ENCODE data around the gene ARHGAP26. TPM values are rescaled to one million over a fixed set of nuclear protein-coding genes. Genes with fewer than 3 reads are reported as not detected.

Gene ARHGAP26
- polyA plus RNA-seq, 1 donor (not counting 4 experiments of a cell fraction or from before 2014, with no cell fraction given) = 3.9 TPM

DNA sequence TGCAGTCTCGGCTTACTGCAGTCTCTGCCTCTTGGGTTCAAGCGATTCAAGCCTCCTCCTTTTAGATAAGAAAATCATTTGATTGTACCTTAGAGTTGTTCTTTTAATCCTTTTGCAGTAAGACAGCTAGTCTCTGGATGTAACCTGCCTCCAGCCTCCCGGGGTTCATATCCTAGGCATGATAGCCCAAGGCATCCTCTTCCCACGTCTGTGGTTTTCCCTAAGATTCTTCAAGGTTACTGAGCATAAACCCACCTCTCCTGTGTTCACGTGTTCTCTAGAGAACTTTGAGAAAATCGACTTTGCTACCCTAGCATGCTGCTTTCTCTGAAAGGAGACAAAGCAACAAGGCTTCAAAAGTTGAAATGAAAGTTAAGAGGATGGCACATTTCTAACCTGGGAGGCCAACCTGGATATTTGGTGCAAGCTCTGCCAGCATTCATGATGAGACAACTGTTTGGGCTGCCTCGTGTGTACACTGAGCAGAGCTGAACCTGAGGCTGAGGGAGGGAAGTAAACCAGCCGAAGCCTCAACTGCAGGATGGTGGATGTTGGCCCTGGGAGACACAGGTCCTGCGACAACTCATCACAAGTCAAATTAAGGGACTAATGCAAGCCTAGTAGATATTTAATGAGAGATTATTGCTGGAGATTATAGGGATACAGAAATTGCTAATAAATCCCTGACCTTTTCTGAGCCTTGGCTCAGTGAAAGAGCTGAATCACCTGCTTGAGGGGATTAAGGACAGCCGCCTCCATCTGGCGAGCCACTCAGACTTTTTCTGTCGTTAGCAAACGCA lies 261.8 kb downstream of the ARHGAP26 start:
- Histone ChIP-seq H3K9ac (ENCODE audit: control insufficient read depth, extremely low read depth, insufficient read depth, low read length) (no peak overlapping the region), H3K36me3 (ENCODE audit: control insufficient read depth in 2 of 2, extremely low read depth in 1 of 2, insufficient read depth in 2 of 2, low read length in 2 of 2) (no peaks in the 10 kb centered on the region), H3K79me2 (ENCODE audit: control insufficient read depth, insufficient read depth, low read length) (no peaks in the 10 kb centered on the region), H3K4me2 (ENCODE audit: control insufficient read depth, extremely low read depth, insufficient read depth, low read depth, low read length) (no peak overlapping the region), H3K4me3 (ENCODE audit: control insufficient read depth in 2 of 3, extremely low read depth in 1 of 3, insufficient read depth in 2 of 3, low read depth in 1 of 3, low read length in 3 of 3) (no peak overlapping the region), H2AFZ (ENCODE audit: control insufficient read depth, low read length) (no peak overlapping the region), H3K9me1 (ENCODE audit: control insufficient read depth, extremely low read depth, insufficient read depth, low read length) (no peaks in the 10 kb centered on the region), H3K27me3 (ENCODE audit: control insufficient read depth, extremely low read depth, insufficient read depth, low read length) (no peaks in the 10 kb centered on the region), H4K20me1 (ENCODE audit: control insufficient read depth, extremely low read depth, insufficient read depth, low read length) (no peaks in the 10 kb centered on the region), H3K9me3 (ENCODE audit: control insufficient read depth, low read depth, low read length) (no peaks in the 10 kb centered on the region), H3K27ac (ENCODE audit: control insufficient read depth, insufficient read depth, low read length) (no peak overlapping the region), H3K4me1 (ENCODE audit: control insufficient read depth, extremely low read depth, insufficient read depth, low read length) (peaks cover 9% of the 10 kb centered on the region)
- no peak for DNase-seq (ENCODE audit: low read depth, low spot score)
- dilution Hi-C loops (cut with MboI; ENCODE audit: extremely low pct_ligation_motif_present, low sequenced_read_pairs) = no loop called here
- no peak for FAIRE-seq
- no peak for TF ChIP-seq CTCF (optimal IDR thresholded peaks at IDR 0.05 in 1 of 3, IDR thresholded peaks at IDR 0.05 in 1 of 3, conservative IDR thresholded peaks at IDR 0.05 in 1 of 3; ENCODE audit: extremely low read depth in 1 of 3, insufficient read depth in 2 of 3, low read length in 3 of 3)

GRCh38 chr5:143032581-143032836 lies 262.3 kb downstream of the ARHGAP26 start:
- TF ChIP-seq EZH2 (IDR thresholded peaks at IDR 0.05; ENCODE audit: low read length) (no peak), CTCF (optimal IDR thresholded peaks at IDR 0.05 in 1 of 3, IDR thresholded peaks at IDR 0.05 in 1 of 3, conservative IDR thresholded peaks at IDR 0.05 in 1 of 3; ENCODE audit: extremely low read depth in 1 of 3, insufficient read depth in 2 of 3, low read length in 3 of 3) (no peak)
- no peak overlapping the region for H2AFZ ChIP-seq (ENCODE audit: control insufficient read depth, low read length)
- no peaks in the 10 kb centered on the region for H3K9me1 ChIP-seq (ENCODE audit: control insufficient read depth, extremely low read depth, insufficient read depth, low read length)
- H3K9ac ChIP-seq (ENCODE audit: control insufficient read depth, extremely low read depth, insufficient read depth, low read length) = no peak overlapping the region
- no peak for FAIRE-seq
- dilution Hi-C loops (cut with MboI; ENCODE audit: extremely low pct_ligation_motif_present, low sequenced_read_pairs) = no loop called here
- no peak overlapping the region for H3K4me3 ChIP-seq (ENCODE audit: control insufficient read depth in 2 of 3, extremely low read depth in 1 of 3, insufficient read depth in 2 of 3, low read depth in 1 of 3, low read length in 3 of 3)
- no peak for DNase-seq (ENCODE audit: low read depth, low spot score)
- H3K4me1 ChIP-seq (ENCODE audit: control insufficient read depth, extremely low read depth, insufficient read depth, low read length) = peaks cover 13% of the 10 kb centered on the region
- no peaks in the 10 kb centered on the region for H3K9me3 ChIP-seq (ENCODE audit: control insufficient read depth, low read depth, low read length)
- no peak overlapping the region for H3K4me2 ChIP-seq (ENCODE audit: control insufficient read depth, extremely low read depth, insufficient read depth, low read depth, low read length)
- no peaks in the 10 kb centered on the region for H4K20me1 ChIP-seq (ENCODE audit: control insufficient read depth, extremely low read depth, insufficient read depth, low read length)
- H3K27ac ChIP-seq (ENCODE audit: control insufficient read depth, insufficient read depth, low read length) = no peak overlapping the region
- H3K79me2 ChIP-seq (ENCODE audit: control insufficient read depth, insufficient read depth, low read length) = no peaks in the 10 kb centered on the region
- no peaks in the 10 kb centered on the region for H3K36me3 ChIP-seq (ENCODE audit: control insufficient read depth in 2 of 2, extremely low read depth in 1 of 2, insufficient read depth in 2 of 2, low read length in 2 of 2)
- H3K27me3 ChIP-seq (ENCODE audit: control insufficient read depth, extremely low read depth, insufficient read depth, low read length) = no peaks in the 10 kb centered on the region

Data from keratinocyte (primary cell).